Sigmoid colon (tissue), 7 donors: ENCODE results near the gene NLRP9. TPM values are rescaled to one million over a fixed set of nuclear protein-coding genes. Genes with fewer than 3 reads are reported as not detected.
A peak's percentile ranks its signal among the peaks of the same experiment; 100 is the strongest.

Experiments used
- DNase-seq: peaks from one replicate; pipeline ENCODE4 v3.0.0-alpha.2; 2019
- H3K27ac ChIP-seq, 4 donors: fragments of 200-600 bp; sonication (generic); one replicate each; pipeline ENCODE4 v1.5.1; 2016 to 2019; ENCODE audit warnings: mild to moderate bottlenecking in 1 of 4
- H3K27me3 ChIP-seq, 3 donors: fragments of 200-600 bp; sonication (generic); one replicate each; pipeline ENCODE4 v1.5.1; 2019; ENCODE audit warnings: mild to moderate bottlenecking in 1 of 3
- H3K36me3 ChIP-seq, 4 donors: fragments of 200-600 bp; sonication (generic); one replicate each; pipeline ENCODE4 v1.5.1; 2016 to 2019
- H3K4me1 ChIP-seq, 4 donors: fragments of 200-600 bp; sonication (generic); one replicate each; pipeline ENCODE4 v1.5.1; 2017 to 2019
- H3K4me3 ChIP-seq, 4 donors: fragments of 200-600 bp; sonication (generic); one replicate each; pipeline ENCODE4 v1.5.1; 2017 to 2019; ENCODE audit warnings: mild to moderate bottlenecking in 2 of 4, moderate library complexity in 1 of 4
- H3K9me3 ChIP-seq, 4 donors: fragments of 200-600 bp in 3 of 4; sonication (generic) in 3 of 4; one replicate each; pipeline versions ENCODE4 v1.5.1 to v1.6.1; 2013 to 2019
- EP300 ChIP-seq, 4 donors: sonication (generic); formaldehyde crosslinking; IDR thresholded peaks; one replicate each; pipeline ENCODE4 v1.6.1; 2017; ENCODE audit warnings: antibody characterized with exemption in 4 of 4
- POLR2A ChIP-seq, 2 donors: fragments of 450-650 bp; IDR thresholded peaks; one replicate each; pipeline ENCODE4 v1.6.1; 2016; ENCODE audit warnings: antibody characterized with exemption in 2 of 2, mild to moderate bottlenecking in 2 of 2, moderate library complexity in 2 of 2
- POLR2AphosphoS5 ChIP-seq, 4 donors: sonication (generic); formaldehyde crosslinking; IDR thresholded peaks; one replicate each; pipeline ENCODE4 v1.6.1; 2017; ENCODE audit warnings: antibody characterized with exemption in 4 of 4
- WGBS, 2 donors: extraction: QIAGEN DNeasy Blood & Tissue Kit; methylation state at CpG; one replicate each; pipeline ENCODE4 v1.1.7; 2013; 5-methylcytosine and 5-hydroxymethylcytosine counted together
- intact Hi-C: fragments of 100-400 bp; cut with DNase I; formaldehyde crosslinking; loops from one replicate; pipeline ENCODE4 v1.15.1; 2023
- polyA plus RNA-seq, 3 donors: library from polyadenylated mRNA; stranded (reverse); fragments of 200-250 nt; gene quantifications; one replicate each; pipeline ENCODE4 v1.2.3, GENCODE V29; 2013
- total RNA-seq, 4 donors: library from RNA; depleted of rRNA; stranded (reverse); fragments of >200 nt; gene quantifications; one replicate each; pipeline ENCODE4 v1.1.0, GENCODE V29; 2016
- TF ChIP-seq, protein P1 (sequence below), 4 experiments: fragments of 450-650 bp in 3 of 4; fragments of 200-600 bp in 1 of 4; IDR thresholded peaks; one replicate each; pipeline ENCODE4 v1.5.1; 2016 to 2019; ENCODE audit warnings: antibody characterized with exemption in 4 of 4, mild to moderate bottlenecking in 3 of 4, moderate library complexity in 2 of 4
- donor health status: healthy with polysubstance abuse.
- donor health status: Bipolar disorder and iron deficiency.
- donor health status: healthy.

The NLRP9 gene
- total and polyA plus RNA-seq, 7 donors: not detected

DNA sequence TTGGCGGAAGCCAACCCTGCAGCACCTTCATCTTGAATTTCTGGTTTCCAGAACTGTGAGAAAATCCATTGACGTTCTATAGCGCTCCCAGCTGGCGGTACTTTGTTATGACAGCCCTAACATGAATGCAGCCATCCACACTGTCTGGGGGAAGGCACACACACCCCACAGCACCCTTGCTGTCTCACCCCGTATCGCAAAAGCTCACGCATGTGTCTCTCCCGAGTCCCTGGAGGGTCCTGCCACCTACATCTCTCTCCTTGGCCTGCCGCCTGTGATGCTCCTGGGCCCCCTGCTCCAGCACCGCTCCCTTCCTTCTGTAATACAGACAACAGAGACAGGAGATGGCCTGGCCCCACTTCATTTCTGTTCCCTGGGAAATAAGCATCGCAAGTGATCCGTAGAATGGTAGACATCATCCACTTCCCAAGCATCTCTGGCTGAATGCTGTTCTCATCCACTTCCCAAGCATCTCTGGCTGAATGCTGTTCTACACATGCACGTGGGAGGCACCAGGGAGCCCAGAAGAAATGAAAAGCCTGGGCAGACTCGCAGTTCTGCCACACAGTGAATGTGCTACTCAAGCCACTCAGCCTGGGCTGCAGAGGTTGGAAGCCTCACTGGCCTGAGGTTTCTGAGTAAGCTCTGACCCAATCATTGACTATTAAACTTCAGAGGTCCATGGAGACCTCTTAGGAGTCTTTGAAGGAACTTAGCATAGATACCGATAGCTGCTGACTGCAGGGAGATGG is 33.5 kb downstream of the NLRP9 start:
- TF ChIP-seq POLR2AphosphoS5 (IDR thresholded peaks at IDR 0.05): no peak
- TF ChIP-seq, protein P1, sequence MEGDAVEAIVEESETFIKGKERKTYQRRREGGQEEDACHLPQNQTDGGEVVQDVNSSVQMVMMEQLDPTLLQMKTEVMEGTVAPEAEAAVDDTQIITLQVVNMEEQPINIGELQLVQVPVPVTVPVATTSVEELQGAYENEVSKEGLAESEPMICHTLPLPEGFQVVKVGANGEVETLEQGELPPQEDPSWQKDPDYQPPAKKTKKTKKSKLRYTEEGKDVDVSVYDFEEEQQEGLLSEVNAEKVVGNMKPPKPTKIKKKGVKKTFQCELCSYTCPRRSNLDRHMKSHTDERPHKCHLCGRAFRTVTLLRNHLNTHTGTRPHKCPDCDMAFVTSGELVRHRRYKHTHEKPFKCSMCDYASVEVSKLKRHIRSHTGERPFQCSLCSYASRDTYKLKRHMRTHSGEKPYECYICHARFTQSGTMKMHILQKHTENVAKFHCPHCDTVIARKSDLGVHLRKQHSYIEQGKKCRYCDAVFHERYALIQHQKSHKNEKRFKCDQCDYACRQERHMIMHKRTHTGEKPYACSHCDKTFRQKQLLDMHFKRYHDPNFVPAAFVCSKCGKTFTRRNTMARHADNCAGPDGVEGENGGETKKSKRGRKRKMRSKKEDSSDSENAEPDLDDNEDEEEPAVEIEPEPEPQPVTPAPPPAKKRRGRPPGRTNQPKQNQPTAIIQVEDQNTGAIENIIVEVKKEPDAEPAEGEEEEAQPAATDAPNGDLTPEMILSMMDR (IDR thresholded peaks at IDR 0.05): no peak
- TF ChIP-seq POLR2A (IDR thresholded peaks at IDR 0.05): no peak
- no peak for TF ChIP-seq EP300 (IDR thresholded peaks at IDR 0.05)
- Histone ChIP-seq H3K36me3 (peaks cover 0 to 12% (median 4%) of the 10 kb centered on the region in 4 donors), H3K27ac (no peak overlapping the region), H3K27me3 (no peaks in the 10 kb centered on the region), H3K9me3 (no peaks in the 10 kb centered on the region), H3K4me1 (peaks cover 0 to 3% (median 0%) of the 10 kb centered on the region in 4 donors), H3K4me3 (no peak overlapping the region)
- WGBS, 2 donors: 92 to 93% methylated on average over 15 of the region's 15 CpGs
- intact Hi-C loops: no loop called here
- DNase-seq: no peak

DNA sequence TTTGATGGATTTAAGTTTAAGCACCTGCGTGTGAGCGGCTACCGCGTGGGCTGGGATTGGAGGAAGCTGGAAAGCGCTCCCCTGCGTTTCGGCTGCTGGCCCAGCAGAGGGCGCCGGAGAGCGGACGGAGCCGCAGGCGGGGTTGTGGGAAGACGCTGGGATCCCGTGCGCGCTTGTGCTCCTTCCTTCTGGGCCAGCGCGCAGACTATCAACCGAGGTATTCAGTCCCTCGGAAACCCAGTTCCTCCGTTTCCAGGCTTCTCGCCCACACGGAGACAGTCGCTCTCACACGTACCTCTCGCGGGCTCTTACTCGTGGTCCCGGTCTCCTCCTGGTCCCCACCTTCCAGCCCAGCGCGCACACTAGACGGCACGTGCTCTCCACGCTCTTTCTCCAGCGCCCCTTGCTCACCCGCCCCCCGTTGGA is 34.4 kb downstream of the NLRP9 start:
- Histone ChIP-seq H3K36me3 (peaks cover 0 to 12% (median 4%) of the 10 kb centered on the region in 4 donors), H3K4me3 (no peak overlapping the region), H3K27me3 (no peaks in the 10 kb centered on the region), H3K27ac (no peak overlapping the region), H3K4me1 (peaks cover 0 to 3% (median 0%) of the 10 kb centered on the region in 4 donors), H3K9me3 (no peaks in the 10 kb centered on the region)
- no peak for DNase-seq
- TF ChIP-seq EP300 (IDR thresholded peaks at IDR 0.05) (no peak), POLR2AphosphoS5 (IDR thresholded peaks at IDR 0.05) (no peak), POLR2A (IDR thresholded peaks at IDR 0.05) (no peak)
- TF ChIP-seq, protein P1 (IDR thresholded peaks at IDR 0.05): peak in 3 of 4 experiments; percentile 50 to 90 (median 55)
- intact Hi-C loops: no loop called here
- 53 to 62% methylated on average over 38 of the region's 38 CpGs for WGBS, 2 donors

DNA sequence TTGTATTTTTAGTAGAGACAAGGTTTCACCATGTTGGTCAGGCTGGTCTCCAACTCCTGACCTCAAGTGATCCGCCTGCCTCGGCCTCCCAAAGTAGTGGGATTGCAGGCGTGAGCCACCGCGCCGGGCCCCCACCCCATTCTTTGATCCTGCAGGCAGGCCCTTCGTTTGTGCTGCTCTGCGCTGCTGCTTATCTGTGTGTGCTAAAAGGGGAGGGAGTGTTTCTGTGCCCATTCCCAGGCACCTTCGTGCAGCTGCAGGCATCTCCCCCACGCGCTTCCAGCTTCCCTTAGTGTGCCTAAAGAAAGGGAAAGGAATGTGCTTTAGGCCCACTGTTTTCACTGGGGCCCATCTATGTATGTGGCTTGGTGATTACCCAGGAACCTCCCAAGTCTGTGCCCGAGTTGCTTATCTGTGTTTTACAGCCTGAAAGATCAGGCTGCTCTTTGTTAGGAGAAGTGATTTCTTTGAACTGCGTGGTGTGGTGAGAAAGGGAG is 36.0 kb downstream of the NLRP9 start:
- Histone ChIP-seq H3K36me3 (peaks cover 0 to 19% (median 4%) of the 10 kb centered on the region in 4 donors), H3K27ac (no peak overlapping the region), H3K4me3 (no peak overlapping the region), H3K9me3 (no peaks in the 10 kb centered on the region), H3K4me1 (peaks cover 0 to 3% (median 0%) of the 10 kb centered on the region in 4 donors), H3K27me3 (no peaks in the 10 kb centered on the region)
- TF ChIP-seq, protein P1 (IDR thresholded peaks at IDR 0.05): no peak
- TF ChIP-seq POLR2A (IDR thresholded peaks at IDR 0.05) (no peak), EP300 (IDR thresholded peaks at IDR 0.05) (no peak), POLR2AphosphoS5 (IDR thresholded peaks at IDR 0.05) (no peak)
- WGBS, 2 donors: 14 to 66% methylated on average over 13 of the region's 13 CpGs
- no peak for DNase-seq
- intact Hi-C loops: no loop called here

DNA sequence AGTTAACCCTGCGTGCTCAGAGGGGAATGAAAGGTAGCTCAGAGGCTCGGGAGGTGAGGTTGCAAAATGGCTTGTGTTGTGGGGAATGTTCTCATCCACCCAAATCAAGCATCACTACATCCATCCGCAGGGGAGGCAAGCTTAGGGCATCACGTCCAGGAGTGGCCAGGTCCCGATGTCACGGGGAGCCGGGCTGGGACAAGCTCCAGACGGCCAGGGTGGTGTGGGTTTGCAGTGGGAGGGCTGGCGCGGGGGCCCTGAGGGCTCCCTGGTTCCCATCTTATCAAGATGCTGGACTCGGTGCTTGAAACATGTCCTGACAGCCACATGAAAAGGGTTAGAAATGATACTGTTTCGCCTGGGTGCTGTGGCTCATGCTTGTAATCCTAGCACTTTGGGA is 37.4 kb downstream of the NLRP9 start:
- Histone ChIP-seq H3K9me3 (no peaks in the 10 kb centered on the region), H3K4me3 (no peak overlapping the region), H3K27ac (no peak overlapping the region), H3K4me1 (peaks cover 0 to 3% (median 0%) of the 10 kb centered on the region in 4 donors), H3K36me3 (peaks cover 0 to 33% (median 7%) of the 10 kb centered on the region in 4 donors), H3K27me3 (no peaks in the 10 kb centered on the region)
- intact Hi-C loops: no loop called here
- TF ChIP-seq POLR2A (IDR thresholded peaks at IDR 0.05) (no peak), POLR2AphosphoS5 (IDR thresholded peaks at IDR 0.05) (no peak)
- DNase-seq: no peak
- 95 to 96% methylated on average over 12 of the region's 12 CpGs for WGBS, 2 donors

DNA sequence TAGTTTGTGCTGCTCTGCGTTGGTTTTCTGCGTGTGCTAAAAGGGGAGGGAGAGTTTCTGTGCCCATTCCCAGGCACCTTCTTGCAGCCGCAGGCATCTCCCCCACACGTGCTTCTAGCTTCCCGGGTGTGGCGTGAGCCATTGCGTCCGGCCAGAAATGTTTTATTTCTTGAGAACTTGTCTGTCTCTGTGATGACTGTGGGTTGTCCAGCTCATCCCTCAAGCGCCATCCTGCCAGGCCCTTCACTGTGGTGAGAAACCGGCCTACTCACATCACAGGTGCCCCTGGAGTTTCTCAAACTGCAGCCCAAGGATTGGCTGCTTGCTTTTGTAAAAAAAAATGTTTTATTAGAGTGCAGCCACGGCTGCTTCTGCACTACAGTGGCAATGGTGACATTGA is 39.0 kb downstream of the NLRP9 start:
- peak; percentile 48 for DNase-seq
- intact Hi-C loops: no loop called here
- Histone ChIP-seq H3K9me3 (no peaks in the 10 kb centered on the region), H3K27ac (no peak overlapping the region), H3K4me3 (no peak overlapping the region), H3K36me3 (peaks cover 10 to 44% (median 21%) of the 10 kb centered on the region in 4 donors), H3K4me1 (peaks cover 0 to 3% (median 0%) of the 10 kb centered on the region in 4 donors), H3K27me3 (no peaks in the 10 kb centered on the region)
- WGBS, 2 donors: 89 to 90% methylated on average over 11 of the region's 11 CpGs
- TF ChIP-seq POLR2A (IDR thresholded peaks at IDR 0.05): no peak
- TF ChIP-seq EP300 (IDR thresholded peaks at IDR 0.05): no peak
